Gastroesophageal sphincter (tissue), 4 donors: ENCODE data around the gene RANBP1. TPM values are rescaled to one million over a fixed set of nuclear protein-coding genes. Genes with fewer than 3 reads are reported as not detected.

Experiments
- ATAC-seq: fragments of 150-250 bp; one replicate; pipeline ENCODE4 v1.9.1; 2016; ENCODE audit warnings: mild to moderate bottlenecking, moderate library complexity
- H3K27ac ChIP-seq, 4 donors: fragments of 200-600 bp; sonication (generic) in 3 of 4; 1 replicate in 3 of 4; 2 replicates in 1 of 4; pipeline ENCODE4 v1.5.1; 2016 to 2019
- H3K27me3 ChIP-seq: fragments of 200-600 bp; sonication (generic); one replicate; pipeline ENCODE4 v1.5.1; 2019
- H3K36me3 ChIP-seq, 2 donors: fragments of 200-600 bp; sonication (generic); one replicate each; pipeline ENCODE4 v1.5.1; 2019; ENCODE audit warnings: control low read depth in 1 of 2
- H3K4me1 ChIP-seq, 3 donors: fragments of 200-600 bp; sonication (generic); 1 replicate in 2 of 3; 2 replicates in 1 of 3; pipeline ENCODE4 v1.5.1; 2016 to 2019; ENCODE audit warnings: control low read depth in 2 of 3
- H3K4me3 ChIP-seq, 2 donors: fragments of 200-600 bp; sonication (generic); one replicate each; pipeline ENCODE4 v1.5.1; 2019; ENCODE audit warnings: mild to moderate bottlenecking in 1 of 2, moderate library complexity in 1 of 2
- H3K9me3 ChIP-seq, 3 donors: fragments of 200-600 bp; sonication (generic); one replicate each; pipeline ENCODE4 v1.5.1; 2017 to 2019; ENCODE audit warnings: control low read depth in 2 of 3
- EP300 ChIP-seq: sonication (generic); formaldehyde crosslinking; IDR thresholded peaks from one replicate; pipeline ENCODE4 v1.6.1; 2017; ENCODE audit warnings: antibody characterized with exemption, mild to moderate bottlenecking
- POLR2A ChIP-seq, 2 donors: fragments of 450-650 bp; IDR thresholded peaks; one replicate each; pipeline ENCODE4 v1.6.1; 2017; ENCODE audit warnings: antibody characterized with exemption in 2 of 2, mild to moderate bottlenecking in 2 of 2, moderate library complexity in 1 of 2
- POLR2AphosphoS5 ChIP-seq: sonication (generic); formaldehyde crosslinking; IDR thresholded peaks from one replicate; pipeline ENCODE4 v1.6.1; 2017; ENCODE audit warnings: antibody characterized with exemption
- WGBS, 2 donors: methylation state at CpG; one replicate each; pipeline ENCODE4 v1.1.5; 2018; ENCODE audit warnings: low coverage in 1 of 2; 5-methylcytosine and 5-hydroxymethylcytosine counted together
- total RNA-seq, 4 donors: library from RNA; depleted of rRNA; stranded (reverse); fragments of >200 nt; gene quantifications; one replicate each; pipeline ENCODE4 v1.1.0, GENCODE V29; 2016
- TF ChIP-seq, protein P1 (sequence below), 4 experiments: fragments of 200-600 bp in 2 of 4; fragments of 450-650 bp in 2 of 4; sonication (generic) in 1 of 4; IDR thresholded peaks; one replicate each; pipeline ENCODE4 v1.5.1; 2017 to 2019; ENCODE audit warnings: antibody characterized with exemption in 4 of 4, mild to moderate bottlenecking in 2 of 4, moderate library complexity in 2 of 4

The RANBP1 gene
- total RNA-seq, 4 donors from 2014 or later = 115 to 162 (median 158) TPM

DNA sequence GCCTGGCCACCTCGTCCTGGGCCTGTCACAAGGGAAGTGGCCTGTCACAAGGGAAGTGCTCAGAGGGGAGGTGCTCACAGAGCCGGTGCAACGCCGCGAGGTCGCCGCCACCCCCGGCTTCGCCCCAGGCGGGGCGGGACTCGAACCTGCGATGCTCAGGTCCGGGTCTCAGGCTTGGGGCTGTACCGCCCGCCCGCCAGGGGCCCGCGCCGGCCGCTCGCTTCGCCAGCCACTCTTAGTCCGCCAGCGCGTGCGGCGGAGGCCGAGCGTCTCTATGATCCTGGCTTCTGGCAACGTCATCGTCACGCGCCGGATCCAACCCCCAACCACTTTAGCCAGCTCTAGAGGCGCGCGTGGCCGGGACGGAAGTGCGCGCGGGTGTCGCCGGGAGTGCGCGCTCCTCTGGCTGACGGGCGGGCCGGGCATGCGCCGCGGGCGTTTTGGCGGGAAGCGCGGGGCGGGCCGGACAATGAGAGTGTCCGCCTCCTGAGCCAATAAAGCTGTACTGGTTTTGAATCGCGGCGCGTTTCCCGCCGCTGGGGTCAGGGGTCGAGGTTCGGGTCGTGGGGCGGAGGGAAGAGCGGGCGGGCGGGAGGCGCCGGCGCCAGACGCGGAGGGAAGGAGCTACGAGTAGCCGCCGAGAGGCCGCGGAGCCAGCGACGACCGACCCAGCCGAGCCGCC, 1.2 kb downstream of the RANBP1 start, which contains the start of gene TRMT2A:
TRMT2A (minus strand) TSS at position 276 of the 682 bp plus-strand sequence. CDS start 320 bp downstream, outside the sequence.
- peak within 1 kb of the TSS; percentile 73 to 90 (median 88) for H3K27ac ChIP-seq
- ATAC-seq = peak; percentile 95
- H3K27me3 ChIP-seq = no peaks in the 10 kb centered on the region
- H3K9me3 ChIP-seq = no peaks in the 10 kb centered on the region
- 0% methylated on average over 11 of the region's 88 CpGs; no CpG with 5 or more reads in 1 of the 2 donors for WGBS, 2 donors
- peaks cover 0 to 72% of the 10 kb centered on the region in 2 donors for H3K36me3 ChIP-seq
- H3K4me1 ChIP-seq = peaks cover 0 to 71% (median 22%) of the 10 kb centered on the region in 3 donors
- H3K4me3 ChIP-seq = peak within 1 kb of the TSS; percentile 74 to 91
- TF ChIP-seq POLR2AphosphoS5 = peak; percentile 75
- no peak for TF ChIP-seq EP300
- TF ChIP-seq, protein P1, sequence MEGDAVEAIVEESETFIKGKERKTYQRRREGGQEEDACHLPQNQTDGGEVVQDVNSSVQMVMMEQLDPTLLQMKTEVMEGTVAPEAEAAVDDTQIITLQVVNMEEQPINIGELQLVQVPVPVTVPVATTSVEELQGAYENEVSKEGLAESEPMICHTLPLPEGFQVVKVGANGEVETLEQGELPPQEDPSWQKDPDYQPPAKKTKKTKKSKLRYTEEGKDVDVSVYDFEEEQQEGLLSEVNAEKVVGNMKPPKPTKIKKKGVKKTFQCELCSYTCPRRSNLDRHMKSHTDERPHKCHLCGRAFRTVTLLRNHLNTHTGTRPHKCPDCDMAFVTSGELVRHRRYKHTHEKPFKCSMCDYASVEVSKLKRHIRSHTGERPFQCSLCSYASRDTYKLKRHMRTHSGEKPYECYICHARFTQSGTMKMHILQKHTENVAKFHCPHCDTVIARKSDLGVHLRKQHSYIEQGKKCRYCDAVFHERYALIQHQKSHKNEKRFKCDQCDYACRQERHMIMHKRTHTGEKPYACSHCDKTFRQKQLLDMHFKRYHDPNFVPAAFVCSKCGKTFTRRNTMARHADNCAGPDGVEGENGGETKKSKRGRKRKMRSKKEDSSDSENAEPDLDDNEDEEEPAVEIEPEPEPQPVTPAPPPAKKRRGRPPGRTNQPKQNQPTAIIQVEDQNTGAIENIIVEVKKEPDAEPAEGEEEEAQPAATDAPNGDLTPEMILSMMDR (IDR thresholded peaks at IDR 0.05) = peak in 3 of 4 experiments; percentile 24 to 25 (median 25)
- TF ChIP-seq POLR2A (IDR thresholded peaks at IDR 0.05) = peak; percentile 42 to 55

DNA sequence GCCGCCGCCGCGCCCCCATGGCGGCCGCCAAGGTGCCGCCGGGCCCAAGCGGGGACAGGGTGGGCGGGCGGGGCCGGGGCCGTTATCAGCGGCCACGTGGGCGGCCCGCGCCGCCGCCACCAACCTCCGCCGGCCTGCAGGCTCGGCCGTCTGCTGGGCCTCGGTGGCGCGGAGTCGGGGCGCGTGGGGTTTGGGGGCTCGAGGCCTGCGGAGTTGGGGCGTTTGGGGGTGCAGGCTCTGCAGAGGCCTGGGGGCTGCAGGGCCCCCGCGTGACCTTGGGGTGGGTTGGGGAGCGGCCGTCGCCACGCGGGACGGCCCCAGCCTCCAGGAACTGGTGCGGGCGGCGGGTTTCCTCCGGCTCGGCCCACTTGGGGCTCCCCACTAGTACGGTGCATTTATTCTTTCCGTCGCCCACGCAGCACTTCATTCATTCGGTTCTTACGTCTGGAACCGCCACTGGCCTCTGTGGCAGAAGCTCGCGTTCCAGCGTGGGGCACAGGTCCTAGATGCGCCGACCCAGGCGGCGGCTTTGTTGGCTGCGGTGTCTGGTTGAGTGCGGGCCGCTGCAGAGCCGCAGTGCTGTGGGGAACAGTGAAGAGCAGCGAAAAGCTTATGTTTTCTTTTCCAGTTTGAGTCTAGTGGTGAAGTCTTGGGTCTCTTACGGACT, 1.9 kb downstream of the RANBP1 start:
- no peak for ATAC-seq
- H3K4me1 ChIP-seq = peaks cover 0 to 74% (median 22%) of the 10 kb centered on the region in 3 donors
- peak overlapping the region; percentile 74 to 91 for H3K4me3 ChIP-seq
- no peak for TF ChIP-seq POLR2AphosphoS5
- TF ChIP-seq EP300 = no peak
- no peak for TF ChIP-seq POLR2A (IDR thresholded peaks at IDR 0.05)
- TF ChIP-seq, protein P1 (IDR thresholded peaks at IDR 0.05) = no peak
- no peaks in the 10 kb centered on the region for H3K27me3 ChIP-seq
- 0% methylated on average over 1 to 5 of the region's 66 CpGs for WGBS, 2 donors
- H3K36me3 ChIP-seq = peaks cover 0 to 70% of the 10 kb centered on the region in 2 donors
- H3K27ac ChIP-seq = peak overlapping the region in 3 of 4 donors; percentile 87 to 90 (median 89)
- no peaks in the 10 kb centered on the region for H3K9me3 ChIP-seq

DNA sequence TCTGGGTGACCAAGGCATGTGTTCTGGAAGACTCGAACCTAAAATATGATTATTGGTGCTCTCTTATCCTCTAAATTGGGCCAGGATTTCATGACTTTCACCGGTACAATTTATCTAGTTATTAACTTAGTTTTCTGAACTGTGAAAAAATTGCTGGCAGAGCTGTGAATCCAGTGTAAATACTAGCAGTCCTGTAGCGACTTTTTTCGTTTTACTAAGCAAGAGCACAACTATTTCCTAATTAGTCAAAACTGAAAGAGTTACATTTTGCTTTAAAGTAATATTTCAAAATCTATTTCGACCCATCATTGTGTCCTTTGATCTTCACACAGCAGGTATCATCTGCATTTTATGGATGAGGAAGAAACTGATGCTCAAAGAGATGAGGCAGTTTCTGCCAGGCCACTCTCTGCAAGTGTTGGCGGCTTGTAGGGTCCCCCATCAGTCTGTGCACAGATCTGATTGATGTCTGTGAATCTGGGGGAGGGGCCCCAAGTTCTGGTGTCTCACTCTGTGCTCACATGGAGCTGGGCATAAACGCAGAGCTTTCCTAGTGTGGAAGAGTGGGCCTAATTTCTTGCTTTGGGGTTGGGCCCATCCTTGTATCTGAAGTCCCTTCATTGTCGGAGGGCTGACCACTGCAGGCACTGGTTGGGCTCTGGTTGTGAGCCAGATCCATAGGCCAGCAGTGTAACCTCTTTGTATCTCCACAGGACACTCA, 2.6 kb downstream of the RANBP1 start:
- TF ChIP-seq, protein P1 (IDR thresholded peaks at IDR 0.05) = no peak
- TF ChIP-seq EP300 (no peak), POLR2AphosphoS5 (no peak), POLR2A (IDR thresholded peaks at IDR 0.05) (no peak)
- H3K27me3 ChIP-seq = no peaks in the 10 kb centered on the region
- peak overlapping the region in 3 of 4 donors; percentile 87 to 90 (median 89) for H3K27ac ChIP-seq
- H3K4me1 ChIP-seq = peaks cover 0 to 74% (median 22%) of the 10 kb centered on the region in 3 donors
- H3K9me3 ChIP-seq = no peaks in the 10 kb centered on the region
- peaks cover 0 to 65% of the 10 kb centered on the region in 2 donors for H3K36me3 ChIP-seq
- no peak for ATAC-seq
- H3K4me3 ChIP-seq = peak overlapping the region; percentile 74 to 91
- WGBS, 2 donors = 2 to 9% methylated on average over 7 to 8 of the region's 8 CpGs

DNA sequence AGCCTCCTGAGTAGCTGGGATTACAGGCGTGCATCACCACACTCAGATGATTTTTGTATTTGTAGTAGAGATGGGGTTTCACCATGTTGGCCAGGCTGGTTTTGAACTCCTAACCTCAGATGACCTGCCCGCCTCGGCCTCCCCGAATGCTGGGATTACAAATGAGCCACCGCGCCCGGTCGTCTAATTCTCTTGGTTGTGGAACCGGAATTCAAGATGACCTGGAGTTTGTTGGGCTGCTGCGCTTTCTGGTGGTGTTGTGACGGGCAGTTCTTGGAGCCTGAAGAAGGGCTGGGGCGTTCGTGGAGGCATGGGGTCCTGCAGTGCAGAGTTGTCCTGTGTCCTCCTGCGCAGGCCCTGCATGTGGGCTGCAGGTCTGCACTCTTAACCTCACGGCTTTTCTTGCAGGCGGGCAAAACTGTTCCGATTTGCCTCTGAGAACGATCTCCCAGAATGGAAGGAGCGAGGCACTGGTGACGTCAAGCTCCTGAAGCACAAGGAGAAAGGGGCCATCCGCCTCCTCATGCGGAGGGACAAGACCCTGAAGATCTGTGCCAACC, 6.0 kb downstream of the RANBP1 start:
- H3K9me3 ChIP-seq = no peaks in the 10 kb centered on the region
- no peak overlapping the region for H3K4me3 ChIP-seq
- peaks cover 0 to 48% (median 10%) of the 10 kb centered on the region in 3 donors for H3K4me1 ChIP-seq
- H3K27me3 ChIP-seq = no peaks in the 10 kb centered on the region
- H3K27ac ChIP-seq = no peak overlapping the region
- ATAC-seq = no peak
- 91% methylated on average over 4 of the region's 22 CpGs; no CpG with 5 or more reads in 1 of the 2 donors for WGBS, 2 donors
- peaks cover 0 to 73% of the 10 kb centered on the region in 2 donors for H3K36me3 ChIP-seq
- TF ChIP-seq, protein P1 (IDR thresholded peaks at IDR 0.05) = no peak
- TF ChIP-seq EP300 (no peak), POLR2AphosphoS5 (no peak), POLR2A (IDR thresholded peaks at IDR 0.05) (no peak)
